Measurements from ENCODE around the gene TLE7.

Gene TLE7

DNA sequence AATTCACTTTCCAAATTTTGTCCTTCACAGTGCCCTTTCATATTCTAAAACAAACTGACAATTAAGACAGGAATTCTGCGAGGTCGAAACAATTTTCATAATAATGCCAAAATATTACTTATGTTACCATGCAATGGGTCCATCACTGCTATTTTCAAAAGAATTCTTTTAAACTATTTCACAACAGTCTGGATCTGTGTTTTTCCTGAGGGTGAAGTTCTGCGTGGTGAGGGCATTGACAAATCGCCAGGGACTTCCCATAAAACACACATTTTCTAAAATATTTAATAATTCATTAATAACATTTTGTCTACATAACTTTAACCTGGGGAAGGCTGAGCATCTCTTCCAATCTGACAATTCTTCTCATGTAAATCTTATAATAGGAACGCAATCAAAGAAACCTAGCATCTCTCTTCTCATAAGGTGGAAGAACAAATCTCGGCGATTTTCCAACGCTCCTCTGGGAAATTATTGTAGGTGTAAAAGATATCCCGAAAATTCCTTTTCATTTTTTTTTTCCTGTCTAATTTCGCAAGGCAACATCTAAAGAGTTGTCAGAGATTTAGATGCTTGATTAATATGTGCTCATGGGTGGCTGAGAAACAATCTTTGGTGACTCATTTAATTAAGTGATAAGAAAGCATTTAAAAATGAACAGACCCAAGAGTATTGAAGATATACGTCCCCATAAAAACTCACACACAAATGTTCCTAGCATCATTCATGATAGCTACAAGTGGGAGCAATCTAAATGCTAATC, 41.9 kb downstream of the TLE7 start:
- H3K79me2 ChIP-seq (ENCODE audit: control insufficient read depth, insufficient read depth, low read length, unreplicated experiment), result no peaks in the 10 kb centered on the region
- peaks cover 85% of the 10 kb centered on the region for H3K27me3 ChIP-seq (ENCODE audit: insufficient read depth, low read length)
- no peak overlapping the region for H3K4me3 ChIP-seq (ENCODE audit: low read depth, low read length)
- H2AFZ ChIP-seq (ENCODE audit: low read length, unreplicated experiment), result no peak overlapping the region
- no peaks in the 10 kb centered on the region for H3K4me1 ChIP-seq (ENCODE audit: control insufficient read depth, insufficient read depth, low read length, unreplicated experiment)
- no peaks in the 10 kb centered on the region for H3K36me3 ChIP-seq (ENCODE audit: insufficient read depth, low read length)
- H3K27ac ChIP-seq (ENCODE audit: low read depth, low read length), result no peak overlapping the region

DNA sequence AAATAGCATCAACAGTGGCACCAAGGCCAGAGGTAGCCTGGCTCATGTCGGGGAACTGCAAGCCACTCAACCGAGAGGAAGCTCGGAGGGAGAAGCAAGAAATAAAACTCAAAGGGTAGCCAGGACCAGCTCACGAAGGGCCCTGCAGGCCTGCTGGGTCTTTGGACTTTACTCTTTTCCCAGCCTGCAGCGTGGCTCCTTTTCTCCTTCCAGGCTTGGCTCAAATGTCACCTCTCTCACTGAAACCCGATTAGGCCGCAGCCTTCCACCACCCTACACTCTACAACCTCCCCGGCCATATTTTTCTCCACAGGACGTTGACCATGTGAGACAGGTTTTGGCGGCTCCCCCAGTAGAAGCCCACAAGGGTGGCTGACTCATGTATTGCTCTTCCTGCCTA, 45.3 kb downstream of the TLE7 start:
- H3K27ac ChIP-seq (ENCODE audit: low read depth, low read length), result no peak overlapping the region
- H3K27me3 ChIP-seq (ENCODE audit: insufficient read depth, low read length), result peaks cover 84% of the 10 kb centered on the region
- H3K36me3 ChIP-seq (ENCODE audit: insufficient read depth, low read length), result no peaks in the 10 kb centered on the region
- H2AFZ ChIP-seq (ENCODE audit: low read length, unreplicated experiment), result no peak overlapping the region
- no peaks in the 10 kb centered on the region for H3K79me2 ChIP-seq (ENCODE audit: control insufficient read depth, insufficient read depth, low read length, unreplicated experiment)
- no peak overlapping the region for H3K4me3 ChIP-seq (ENCODE audit: low read depth, low read length)
- H3K4me1 ChIP-seq (ENCODE audit: control insufficient read depth, insufficient read depth, low read length, unreplicated experiment), result no peaks in the 10 kb centered on the region

DNA sequence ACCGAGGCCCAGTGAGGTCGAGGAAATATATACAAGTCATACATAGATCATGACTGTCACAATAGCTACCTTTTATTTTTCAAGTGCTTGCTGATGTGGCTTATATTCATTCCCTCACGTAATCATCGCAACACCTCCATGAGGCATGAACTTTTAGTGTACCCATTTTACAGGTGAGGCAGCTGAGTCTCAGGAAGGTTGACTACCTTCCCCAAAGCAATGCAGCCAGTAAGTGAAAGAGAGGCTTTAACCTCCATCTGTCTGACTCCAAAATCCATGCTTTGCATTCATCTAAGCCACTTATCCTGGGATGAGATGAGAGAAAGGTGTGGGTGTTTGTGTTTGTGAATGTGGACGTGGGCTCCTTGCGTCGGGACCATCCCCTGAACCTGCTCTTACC, 52.5 kb downstream of the TLE7 start:
- Histone ChIP-seq H3K27me3 (ENCODE audit: insufficient read depth, low read length) (peaks cover 64% of the 10 kb centered on the region), H3K4me3 (ENCODE audit: low read depth, low read length) (no peak overlapping the region), H3K36me3 (ENCODE audit: insufficient read depth, low read length) (no peaks in the 10 kb centered on the region), H3K27ac (ENCODE audit: low read depth, low read length) (no peak overlapping the region), H3K4me1 (ENCODE audit: control insufficient read depth, insufficient read depth, low read length, unreplicated experiment) (no peaks in the 10 kb centered on the region), H3K79me2 (ENCODE audit: control insufficient read depth, insufficient read depth, low read length, unreplicated experiment) (no peaks in the 10 kb centered on the region), H2AFZ (ENCODE audit: low read length, unreplicated experiment) (no peak overlapping the region)

DNA sequence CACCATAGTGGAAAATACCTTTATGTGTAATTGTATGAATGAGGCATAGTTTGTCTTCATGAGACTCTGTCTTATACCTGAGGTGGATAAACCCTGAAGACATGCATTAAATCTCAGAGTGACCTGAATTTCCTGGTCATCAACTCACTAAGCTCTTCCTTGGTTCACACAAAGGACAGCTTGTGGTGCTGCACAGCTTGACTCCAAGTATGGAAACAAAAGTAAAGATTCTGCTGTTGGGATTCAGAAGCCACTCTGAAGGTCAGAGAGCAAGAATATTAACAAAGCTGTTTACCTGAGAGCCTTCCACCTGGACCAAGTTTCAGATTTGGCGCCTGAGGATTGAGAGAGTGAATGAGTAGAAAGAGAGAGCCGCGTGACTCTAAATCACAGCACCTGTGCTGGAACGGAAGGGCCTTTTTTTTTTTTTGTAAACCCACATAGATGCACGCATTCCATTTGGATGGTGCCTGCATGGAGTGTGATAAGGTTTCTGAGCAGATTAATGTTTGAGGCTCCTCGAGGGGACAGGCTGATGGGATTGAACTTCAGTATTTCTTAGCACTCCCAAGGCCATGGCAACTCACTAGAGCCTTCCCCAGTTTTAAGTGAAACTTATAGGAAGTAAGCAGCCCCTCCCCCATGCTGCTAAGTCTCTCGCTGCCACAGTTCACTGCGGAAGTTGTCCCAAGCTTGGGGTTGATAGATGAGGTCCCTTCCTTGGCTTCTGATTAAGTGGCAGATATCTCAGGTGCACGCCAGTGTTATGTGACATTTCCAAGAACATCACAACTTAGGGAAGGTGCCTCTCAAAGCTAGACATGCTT, 54.6 kb downstream of the TLE7 start:
- no peak overlapping the region for H2AFZ ChIP-seq (ENCODE audit: low read length, unreplicated experiment)
- no peak overlapping the region for H3K27ac ChIP-seq (ENCODE audit: low read depth, low read length)

DNA sequence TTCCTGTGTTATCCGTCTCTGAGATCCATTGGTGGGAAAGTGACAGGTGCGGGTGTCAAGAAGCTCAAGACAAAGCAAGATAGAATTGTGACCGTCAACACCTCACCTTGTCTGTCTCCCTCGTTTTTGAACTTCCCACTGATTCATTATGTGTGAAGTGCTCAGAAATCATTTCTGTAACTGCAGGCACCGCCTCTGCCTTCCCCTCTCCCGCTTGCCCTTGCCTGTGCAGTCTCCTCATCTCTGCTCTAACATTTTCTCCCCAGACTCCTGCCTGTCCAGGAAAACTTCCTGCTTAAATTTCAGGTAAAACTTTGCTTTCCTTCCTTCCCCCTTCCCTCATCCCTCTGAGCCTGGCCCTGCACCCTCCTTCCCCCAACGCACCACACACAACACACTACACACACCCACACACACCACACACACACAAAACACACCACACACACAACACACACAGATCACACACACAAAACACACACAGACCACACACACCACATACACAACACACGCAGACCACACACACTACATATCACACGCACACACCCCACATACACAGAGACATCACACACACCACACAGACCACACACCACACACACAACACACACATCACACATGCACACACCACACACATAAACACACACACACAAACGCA, 57.7 kb downstream of the TLE7 start:
- Histone ChIP-seq H3K79me2 (ENCODE audit: control insufficient read depth, insufficient read depth, low read length, unreplicated experiment) (no peaks in the 10 kb centered on the region), H3K4me1 (ENCODE audit: control insufficient read depth, insufficient read depth, low read length, unreplicated experiment) (no peaks in the 10 kb centered on the region), H3K36me3 (ENCODE audit: insufficient read depth, low read length) (no peaks in the 10 kb centered on the region), H3K4me3 (ENCODE audit: low read depth, low read length) (no peak overlapping the region), H2AFZ (ENCODE audit: low read length, unreplicated experiment) (no peak overlapping the region), H3K27me3 (ENCODE audit: insufficient read depth, low read length) (peaks cover 66% of the 10 kb centered on the region), H3K27ac (ENCODE audit: low read depth, low read length) (no peak overlapping the region)

More for the DNA sequence above, 54.6 kb downstream of the TLE7 start:
- H3K36me3 ChIP-seq (ENCODE audit: insufficient read depth, low read length), result no peaks in the 10 kb centered on the region
- H3K4me1 ChIP-seq (ENCODE audit: control insufficient read depth, insufficient read depth, low read length, unreplicated experiment), result no peaks in the 10 kb centered on the region
- H3K27me3 ChIP-seq (ENCODE audit: insufficient read depth, low read length), result peaks cover 52% of the 10 kb centered on the region
- no peaks in the 10 kb centered on the region for H3K79me2 ChIP-seq (ENCODE audit: control insufficient read depth, insufficient read depth, low read length, unreplicated experiment)
- no peak overlapping the region for H3K4me3 ChIP-seq (ENCODE audit: low read depth, low read length)

DNA sequence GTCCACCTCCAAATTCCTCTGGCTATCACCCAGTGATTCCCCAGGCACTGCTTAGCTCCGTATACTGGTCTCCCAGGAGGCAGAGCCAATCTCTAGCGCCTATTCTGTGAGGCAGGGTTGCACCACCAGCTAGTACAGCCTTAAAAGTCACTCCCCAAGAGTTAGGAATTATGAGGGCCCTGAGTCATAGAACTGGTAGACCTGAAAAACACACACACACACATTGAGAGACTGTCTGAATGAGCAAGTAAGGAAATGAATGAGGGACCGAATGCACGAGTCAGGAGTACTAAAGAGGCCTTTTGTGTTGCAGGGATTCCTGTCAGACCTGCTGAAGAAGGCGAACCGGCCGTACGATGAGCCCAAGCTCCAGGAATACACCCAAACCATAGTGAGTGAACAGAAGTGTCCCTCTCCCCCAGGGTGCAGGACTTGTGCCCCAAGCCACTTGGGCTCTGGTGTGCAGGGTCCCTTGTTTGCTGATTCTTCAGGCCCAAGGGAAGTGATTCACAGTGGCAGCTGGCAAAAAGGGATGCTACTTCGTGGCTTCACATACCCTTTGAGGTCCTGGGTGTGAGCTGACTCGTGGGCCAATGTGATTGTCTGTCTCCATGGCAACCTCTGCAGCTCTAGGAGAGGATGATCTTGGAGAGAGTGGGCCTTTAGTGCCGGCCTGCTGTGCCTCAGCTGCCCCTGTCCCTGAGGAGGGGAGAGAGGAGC, 58.6 kb downstream of the TLE7 start:
- Histone ChIP-seq H3K27me3 (ENCODE audit: insufficient read depth, low read length) (peaks cover 68% of the 10 kb centered on the region), H3K79me2 (ENCODE audit: control insufficient read depth, insufficient read depth, low read length, unreplicated experiment) (no peaks in the 10 kb centered on the region)

DNA sequence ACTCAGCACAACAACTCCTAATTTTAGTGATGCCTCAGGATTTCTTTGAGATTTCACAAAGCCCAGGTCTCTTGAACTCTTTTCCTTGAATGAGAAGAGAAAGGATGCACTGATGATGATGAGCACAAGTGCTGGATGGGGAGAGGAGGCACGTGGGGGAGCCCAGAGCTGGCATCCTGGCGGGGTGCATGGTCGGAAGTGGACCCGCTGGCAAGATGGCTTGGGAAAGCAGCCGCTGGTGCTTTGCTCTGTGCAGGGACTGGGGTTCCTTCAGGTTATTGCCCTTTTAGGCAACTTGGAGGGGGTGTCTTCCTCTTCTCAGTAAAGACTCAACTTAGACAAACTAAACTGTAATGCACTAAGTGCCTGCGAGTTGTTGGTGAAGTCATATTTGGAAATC, 61.0 kb downstream of the TLE7 start:
- Histone ChIP-seq H3K27ac (ENCODE audit: low read depth, low read length) (no peak overlapping the region), H3K4me1 (ENCODE audit: control insufficient read depth, insufficient read depth, low read length, unreplicated experiment) (no peaks in the 10 kb centered on the region), H3K79me2 (ENCODE audit: control insufficient read depth, insufficient read depth, low read length, unreplicated experiment) (no peaks in the 10 kb centered on the region), H2AFZ (ENCODE audit: low read length, unreplicated experiment) (no peak overlapping the region), H3K4me3 (ENCODE audit: low read depth, low read length) (no peak overlapping the region), H3K27me3 (ENCODE audit: insufficient read depth, low read length) (peaks cover 62% of the 10 kb centered on the region), H3K36me3 (ENCODE audit: insufficient read depth, low read length) (no peaks in the 10 kb centered on the region)

More for the DNA sequence above, 58.6 kb downstream of the TLE7 start:
- Histone ChIP-seq H3K4me1 (ENCODE audit: control insufficient read depth, insufficient read depth, low read length, unreplicated experiment) (no peaks in the 10 kb centered on the region), H3K4me3 (ENCODE audit: low read depth, low read length) (no peak overlapping the region), H3K36me3 (ENCODE audit: insufficient read depth, low read length) (no peaks in the 10 kb centered on the region), H2AFZ (ENCODE audit: low read length, unreplicated experiment) (no peak overlapping the region), H3K27ac (ENCODE audit: low read depth, low read length) (no peak overlapping the region)

Measured in ACC112 (cell line).